ENCODE results near the gene STK39.
A peak's percentile ranks its signal among the peaks of the same experiment; 100 is the strongest.

Gene STK39

GRCh38 chr2:168003876-168004275, 243.5 kb downstream of the STK39 start:
- DNase-seq (ENCODE audit: low read depth) = no peak

GRCh38 chr2:168002021-168002553, 245.3 kb downstream of the STK39 start:
- peak; percentile 31 for DNase-seq (ENCODE audit: low read depth)

- DNase-seq (ENCODE audit: low read depth) = no peak
These were observed 255.1 kb downstream of the STK39 start for GRCh38 chr2:167992278-167992677.

GRCh38 chr2:167990062-167990461, 257.3 kb downstream of the STK39 start:
- no peak for DNase-seq (ENCODE audit: low read depth)

- no peak for DNase-seq (ENCODE audit: low read depth)
These were observed 259.1 kb downstream of the STK39 start for GRCh38 chr2:167988296-167988695.

GRCh38 chr2:167987558-167987957, 259.8 kb downstream of the STK39 start:
- no peak for DNase-seq (ENCODE audit: low read depth)

GRCh38 chr2:167987026-167987425, 260.4 kb downstream of the STK39 start:
- DNase-seq (ENCODE audit: low read depth) = no peak

- no peak for DNase-seq (ENCODE audit: low read depth)
These were observed 261.2 kb downstream of the STK39 start for GRCh38 chr2:167986223-167986622.

GRCh38 chr2:167981945-167982344, 265.4 kb downstream of the STK39 start:
- no peak for DNase-seq (ENCODE audit: low read depth)

GRCh38 chr2:167980439-167980838, 267.0 kb downstream of the STK39 start:
- DNase-seq (ENCODE audit: low read depth) = no peak

GRCh38 chr2:167972746-167973145, 274.6 kb downstream of the STK39 start:
- no peak for DNase-seq (ENCODE audit: low read depth)

GRCh38 chr2:167972020-167972419, 275.4 kb downstream of the STK39 start:
- DNase-seq (ENCODE audit: low read depth) = no peak

GRCh38 chr2:167966937-167967913, 280.2 kb downstream of the STK39 start:
- DNase-seq (ENCODE audit: low read depth) = no peak

- no peak for DNase-seq (ENCODE audit: low read depth)
These were observed 281.3 kb downstream of the STK39 start for GRCh38 chr2:167965907-167966761.

- no peak for DNase-seq (ENCODE audit: low read depth)
These were observed 282.6 kb downstream of the STK39 start for GRCh38 chr2:167964650-167965413.

- DNase-seq (ENCODE audit: low read depth) = no peak
These were observed 283.3 kb downstream of the STK39 start for GRCh38 chr2:167963899-167964649.

GRCh38 chr2:167962436-167963226, 284.8 kb downstream of the STK39 start:
- no peak for DNase-seq (ENCODE audit: low read depth)

- DNase-seq (ENCODE audit: low read depth) = no peak
These were observed 285.8 kb downstream of the STK39 start for GRCh38 chr2:167961536-167962048.

- no peak for DNase-seq (ENCODE audit: low read depth)
These were observed 287.2 kb downstream of the STK39 start for GRCh38 chr2:167960089-167960747.

All from non-pigmented ciliary epithelial cell (primary cell).